WTC11 (cell line): ENCODE measurements around the gene STAM. TPM values are rescaled to one million over a fixed set of nuclear protein-coding genes. Genes with fewer than 3 reads are reported as not detected.

Experiments used
- ATAC-seq: fragments of 200-7000 bp; cut with Tn5 transposase; 2 replicates; pipeline ENCODE4 v1.10.0; 2021; ENCODE audit warnings: mild to moderate bottlenecking, moderate library complexity
- CTCF ChIA-PET: fragments of 300-600 bp; sonication (Branson Sonifier 250); formaldehyde crosslinking; loops from one replicate; lab custom pipeline; 2021; ENCODE audit warnings: antibody characterized with exemption; lab: Charles Lee
- POLR2A ChIA-PET: fragments of 350-600 bp; sonication (Branson Sonifier 250); formaldehyde crosslinking; loops from one replicate; lab custom pipeline; 2021; ENCODE audit warnings: antibody characterized with exemption; lab: Charles Lee
- DNase-seq: peaks from one replicate; pipeline ENCODE4 v3.0.0; 2021; ENCODE audit warnings: low spot score
- H3K27ac Mint-ChIP-seq: 2 replicates; pipeline ENCODE4 v1.8.0; 2021; ENCODE audit warnings: mixed read lengths
- H3K27me3 Mint-ChIP-seq: 2 replicates; pipeline ENCODE4 v1.8.0; 2021; ENCODE audit warnings: low read depth, mild to moderate bottlenecking, moderate library complexity, mixed read lengths
- H3K36me3 Mint-ChIP-seq: 2 replicates; pipeline ENCODE4 v1.8.0; 2021; ENCODE audit warnings: mixed read lengths
- H3K4me1 Mint-ChIP-seq: 2 replicates; pipeline ENCODE4 v1.8.0; 2022; ENCODE audit warnings: mixed read lengths
- H3K4me3 Mint-ChIP-seq: 2 replicates; pipeline ENCODE4 v1.8.0; 2021; ENCODE audit warnings: mild to moderate bottlenecking, moderate library complexity, mixed read lengths
- H3K9me3 Mint-ChIP-seq: 2 replicates; pipeline ENCODE4 v1.8.0; 2021; ENCODE audit warnings: mixed read lengths
- ARID4B ChIP-seq: sonication (generic); formaldehyde crosslinking; IDR thresholded peaks from 2 replicates; pipeline ENCODE4 v1.8.0; 2023; ENCODE audit warnings: missing genetic modification reagents, mild to moderate bottlenecking, borderline replicate concordance
- ATF3 ChIP-seq: sonication (generic); formaldehyde crosslinking; conservative IDR thresholded peaks from 2 replicates; pipeline ENCODE4 v1.8.1; 2022; ENCODE audit warnings: mild to moderate bottlenecking, missing genetic modification reagents
- CREM ChIP-seq: sonication (generic); formaldehyde crosslinking; IDR thresholded peaks from 2 replicates; pipeline ENCODE4 v1.8.1; 2022; ENCODE audit warnings: mild to moderate bottlenecking, missing genetic modification reagents, moderate library complexity
- ELF4 ChIP-seq: sonication (generic); formaldehyde crosslinking; IDR thresholded peaks from 2 replicates; pipeline ENCODE4 v1.8.1; 2022; ENCODE audit warnings: low read depth, mild to moderate bottlenecking, moderate library complexity, missing genetic modification reagents
- ERG ChIP-seq: fragments of 250-450 bp; sonication (Bioruptor Pico); IDR thresholded peaks from 2 replicates; pipeline ENCODE4 v1.8.0; 2021; ENCODE audit warnings: mild to moderate bottlenecking
- FOXP4 ChIP-seq: sonication (generic); formaldehyde crosslinking; IDR thresholded peaks from 2 replicates; pipeline ENCODE4 v1.8.0; 2022; ENCODE audit warnings: mild to moderate bottlenecking, missing genetic modification reagents
- GABPB1 ChIP-seq: sonication (generic); formaldehyde crosslinking; IDR thresholded peaks from 2 replicates; pipeline ENCODE4 v1.8.1; 2023; ENCODE audit warnings: mild to moderate bottlenecking, missing genetic modification reagents
- IRF2 ChIP-seq: sonication (generic); formaldehyde crosslinking; IDR thresholded peaks from 2 replicates; pipeline ENCODE4 v1.8.0; 2022; ENCODE audit warnings: low read depth, missing genetic modification reagents, borderline replicate concordance
- JUN ChIP-seq: sonication (generic); formaldehyde crosslinking; IDR thresholded peaks from 2 replicates; pipeline ENCODE4 v1.8.0; 2023; ENCODE audit warnings: mild to moderate bottlenecking, missing genetic modification reagents
- NFE2L1 ChIP-seq: sonication (generic); formaldehyde crosslinking; IDR thresholded peaks from 2 replicates; pipeline ENCODE4 v1.8.1; 2023; ENCODE audit warnings: missing genetic modification reagents
- NR2C2 ChIP-seq: sonication (generic); formaldehyde crosslinking; IDR thresholded peaks from 2 replicates; pipeline ENCODE4 v1.8.0; 2022; ENCODE audit warnings: mild to moderate bottlenecking, missing genetic modification reagents
- OVOL2 ChIP-seq: fragments of 250-450 bp; sonication (Bioruptor Pico); IDR thresholded peaks from 2 replicates; pipeline ENCODE4 v1.9.0; 2021; ENCODE audit warnings: mild to moderate bottlenecking, borderline replicate concordance
- PRRX2 ChIP-seq: fragments of 250-450 bp; sonication (Bioruptor Pico); IDR thresholded peaks from 2 replicates; pipeline ENCODE4 v1.8.0; 2021; ENCODE audit warnings: mild to moderate bottlenecking
- SOX15 ChIP-seq: fragments of 250-450 bp; sonication (Bioruptor Pico); IDR thresholded peaks from 2 replicates; pipeline ENCODE4 v1.9.0; 2021; ENCODE audit warnings: mild to moderate bottlenecking
- USF2 ChIP-seq: sonication (generic); formaldehyde crosslinking; IDR thresholded peaks from 2 replicates; pipeline ENCODE4 v1.8.1; 2023; ENCODE audit warnings: mild to moderate bottlenecking, missing genetic modification reagents, moderate library complexity
- ZNF281 ChIP-seq: sonication (generic); formaldehyde crosslinking; IDR thresholded peaks from 2 replicates; pipeline ENCODE4 v1.8.0; 2023; ENCODE audit warnings: mild to moderate bottlenecking, missing genetic modification reagents
- ZNF512 ChIP-seq: sonication (generic); formaldehyde crosslinking; IDR thresholded peaks from 2 replicates; pipeline ENCODE4 v1.8.1; 2022; ENCODE audit warnings: missing genetic modification reagents, borderline replicate concordance
- total RNA-seq: library from RNA; stranded (reverse); gene quantifications from 3 replicates; pipeline ENCODE4 v1.2.3, GENCODE V29; 2021

Gene STAM
- total RNA-seq, 1 experiment from 2014 or later = 24.2 TPM

- TF ChIP-seq ZNF281 (CRISPR knock-in tag) (no peak), CREM (CRISPR knock-in tag) (no peak), IRF2 (CRISPR knock-in tag) (no peak)
These were observed 25.4 kb downstream of the STAM start (continued) for GRCh38 chr10:17669185-17669872.

- ATAC-seq (peak; percentile 52), DNase-seq (no peak)
- H3K27ac Mint-ChIP-seq = peak overlapping the region; percentile 86
- ChIA-PET POLR2A (interaction anchor here (1.1 kb wide), 1 partner anchor 27 kb away, joined by 3 read pairs; the partner anchor contains the start of gene STAM), CTCF (interaction anchor here (3.4 kb wide), 1 partner anchor 27 kb away, joined by 10 read pairs; the partner anchor contains the start of gene STAM)
- H3K4me3 Mint-ChIP-seq = peak overlapping the region; percentile 40
- no peaks in the 10 kb centered on the region for H3K27me3 Mint-ChIP-seq
- no peaks in the 10 kb centered on the region for H3K9me3 Mint-ChIP-seq
- H3K36me3 Mint-ChIP-seq = no peaks in the 10 kb centered on the region
- TF ChIP-seq GABPB1 (CRISPR knock-in tag) = no peak
- no peak for TF ChIP-seq ZNF512 (CRISPR knock-in tag)
- TF ChIP-seq ERG (CRISPR knock-in tag) = no peak
- TF ChIP-seq PRRX2 = no peak
- no peak for TF ChIP-seq JUN (CRISPR knock-in tag)
- TF ChIP-seq ELF4 (CRISPR knock-in tag) = no peak
- no peak for TF ChIP-seq NFE2L1 (CRISPR knock-in tag)
- no peak for TF ChIP-seq ARID4B (CRISPR knock-in tag)
- no peak for TF ChIP-seq OVOL2 (CRISPR knock-in tag)
- no peak for TF ChIP-seq NR2C2 (CRISPR knock-in tag)
- no peak for TF ChIP-seq ATF3 (CRISPR knock-in tag)
- TF ChIP-seq USF2 = no peak
- no peak for TF ChIP-seq FOXP4
- TF ChIP-seq SOX15 (CRISPR knock-in tag) = no peak
- H3K4me1 Mint-ChIP-seq = peaks cover 70% of the 10 kb centered on the region
These were observed 27.4 kb downstream of the STAM start for GRCh38 chr10:17671307-17671706.
